Fibroblast of the aortic adventitia (primary cell): ENCODE results near the gene GNA14. TPM values are rescaled to one million over a fixed set of nuclear protein-coding genes. Genes with fewer than 3 reads are reported as not detected.

Experiments
- DNase-seq: peaks from one replicate; pipeline ENCODE4 v3.0.0-alpha.2; 2010; ENCODE audit warnings: low read depth
- H3K4me3 ChIP-seq: 2 replicates; pipeline ENCODE4 v1.5.1; 2011; ENCODE audit warnings: low read depth, mild to moderate bottlenecking, control low read depth, low read length, moderate library complexity
- total RNA-seq: library from RNA; depleted of rRNA; stranded (reverse); fragments of >200 nt; gene quantifications from 2 replicates; pipeline ENCODE4 v1.2.3, GENCODE V29; 2012; ENCODE audit warnings: low replicate concordance
- TF ChIP-seq, protein P1 (sequence below): IDR thresholded peaks from 2 replicates; pipeline ENCODE4 v1.5.1; 2011; ENCODE audit warnings: mild to moderate bottlenecking, low read length, control low read depth, inconsistent platforms; ENCODE audit not compliant: insufficient read depth

The GNA14 gene
- total RNA-seq, 1 donor: 1.5 TPM

DNA sequence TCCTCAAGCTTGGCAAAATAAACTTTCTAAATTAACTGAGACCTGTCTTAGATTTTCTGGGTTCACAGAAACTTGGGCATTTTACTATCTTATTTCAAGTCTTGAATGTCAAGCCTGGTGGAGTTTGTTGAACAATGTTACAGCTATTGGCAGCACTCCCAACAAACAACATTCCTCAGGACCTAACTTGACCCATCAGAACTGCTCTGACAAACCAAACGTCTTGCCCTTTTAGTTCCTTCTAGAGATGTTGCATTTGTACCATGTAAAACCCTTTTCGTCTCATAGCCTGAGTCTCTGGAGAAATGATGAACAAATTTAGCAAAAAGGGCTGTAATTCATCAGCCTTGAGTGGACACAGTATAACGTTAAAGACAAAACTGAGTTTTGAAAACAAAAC, 51.1 kb downstream of the GNA14 start:
- no peak overlapping the region for H3K4me3 ChIP-seq
- DNase-seq: peak; percentile 30
- TF ChIP-seq, protein P1, sequence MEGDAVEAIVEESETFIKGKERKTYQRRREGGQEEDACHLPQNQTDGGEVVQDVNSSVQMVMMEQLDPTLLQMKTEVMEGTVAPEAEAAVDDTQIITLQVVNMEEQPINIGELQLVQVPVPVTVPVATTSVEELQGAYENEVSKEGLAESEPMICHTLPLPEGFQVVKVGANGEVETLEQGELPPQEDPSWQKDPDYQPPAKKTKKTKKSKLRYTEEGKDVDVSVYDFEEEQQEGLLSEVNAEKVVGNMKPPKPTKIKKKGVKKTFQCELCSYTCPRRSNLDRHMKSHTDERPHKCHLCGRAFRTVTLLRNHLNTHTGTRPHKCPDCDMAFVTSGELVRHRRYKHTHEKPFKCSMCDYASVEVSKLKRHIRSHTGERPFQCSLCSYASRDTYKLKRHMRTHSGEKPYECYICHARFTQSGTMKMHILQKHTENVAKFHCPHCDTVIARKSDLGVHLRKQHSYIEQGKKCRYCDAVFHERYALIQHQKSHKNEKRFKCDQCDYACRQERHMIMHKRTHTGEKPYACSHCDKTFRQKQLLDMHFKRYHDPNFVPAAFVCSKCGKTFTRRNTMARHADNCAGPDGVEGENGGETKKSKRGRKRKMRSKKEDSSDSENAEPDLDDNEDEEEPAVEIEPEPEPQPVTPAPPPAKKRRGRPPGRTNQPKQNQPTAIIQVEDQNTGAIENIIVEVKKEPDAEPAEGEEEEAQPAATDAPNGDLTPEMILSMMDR: no peak

DNA sequence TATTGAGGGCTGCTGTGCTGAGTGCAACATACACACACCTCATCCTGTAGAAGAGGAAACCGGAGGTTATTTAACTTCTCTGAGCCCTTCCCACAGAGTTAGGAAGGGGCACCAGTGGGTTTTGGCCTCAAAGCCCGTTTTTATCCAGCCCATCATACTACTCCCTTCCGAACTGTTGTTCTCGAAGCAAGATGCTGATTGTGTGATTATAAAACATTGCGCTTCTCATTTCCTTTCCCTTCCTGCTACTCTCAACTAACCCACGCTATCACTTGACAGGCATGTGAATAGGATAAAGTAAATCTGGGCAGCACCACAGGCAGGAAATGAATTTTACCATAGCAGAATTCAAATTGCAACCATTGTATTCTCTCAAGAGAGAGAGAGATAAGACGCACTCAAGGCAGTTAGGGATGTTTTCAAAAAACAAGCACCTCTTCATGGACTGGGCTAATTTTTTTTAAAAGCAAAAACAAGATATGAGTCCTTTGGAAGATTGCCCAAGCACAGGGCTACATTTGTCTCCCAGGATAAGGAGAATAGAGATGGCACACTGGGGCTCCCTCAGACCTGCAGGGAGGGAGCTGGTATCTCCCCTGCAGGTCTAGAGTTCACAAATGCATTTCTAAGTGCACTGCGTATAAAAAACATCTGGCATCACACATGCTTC, 52.6 kb downstream of the GNA14 start:
- no peak overlapping the region for H3K4me3 ChIP-seq
- peak; percentile 10 for DNase-seq
- TF ChIP-seq, protein P1: no peak

DNA sequence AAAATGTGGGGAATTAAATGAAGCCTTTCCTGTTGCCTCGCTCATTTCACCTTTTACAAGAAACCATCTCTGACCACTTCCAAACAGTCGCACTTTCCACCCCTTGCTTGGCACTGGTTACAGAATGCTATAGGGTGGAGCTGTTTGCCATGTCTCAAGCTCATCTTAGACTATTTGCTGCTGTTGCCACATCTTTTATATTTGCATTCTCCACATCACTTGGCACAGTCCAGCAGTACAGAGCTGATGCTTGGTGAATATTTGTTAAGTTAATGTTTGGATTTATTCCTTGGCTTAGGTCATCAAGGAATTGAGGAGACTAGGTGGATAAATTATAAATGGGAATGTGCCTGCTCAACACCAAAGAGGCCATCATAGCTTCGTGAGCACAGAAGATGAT, 53.2 kb downstream of the GNA14 start:
- no peak overlapping the region for H3K4me3 ChIP-seq
- DNase-seq: no peak
- TF ChIP-seq, protein P1: no peak

DNA sequence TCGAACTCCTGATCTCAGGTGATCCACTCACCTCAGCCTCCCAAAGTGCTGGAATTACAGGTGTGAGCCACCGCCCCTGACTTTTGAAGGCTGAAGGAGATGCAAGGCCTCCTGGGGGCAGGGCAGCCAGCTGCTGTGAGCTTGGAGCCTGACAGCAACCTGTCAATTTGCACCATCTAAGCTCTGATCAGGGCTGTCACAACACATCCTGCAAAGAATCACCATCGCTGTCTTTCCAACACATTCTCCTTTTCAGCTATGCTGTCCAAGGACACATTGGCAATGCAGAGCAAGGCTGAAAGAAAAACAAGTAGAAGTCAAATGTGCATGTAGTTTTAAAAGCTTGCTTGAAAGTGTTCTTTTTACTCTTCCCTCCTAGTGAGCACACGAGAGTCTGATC, 54.6 kb downstream of the GNA14 start:
- no peak overlapping the region for H3K4me3 ChIP-seq
- no peak for DNase-seq
- TF ChIP-seq, protein P1: no peak

DNA sequence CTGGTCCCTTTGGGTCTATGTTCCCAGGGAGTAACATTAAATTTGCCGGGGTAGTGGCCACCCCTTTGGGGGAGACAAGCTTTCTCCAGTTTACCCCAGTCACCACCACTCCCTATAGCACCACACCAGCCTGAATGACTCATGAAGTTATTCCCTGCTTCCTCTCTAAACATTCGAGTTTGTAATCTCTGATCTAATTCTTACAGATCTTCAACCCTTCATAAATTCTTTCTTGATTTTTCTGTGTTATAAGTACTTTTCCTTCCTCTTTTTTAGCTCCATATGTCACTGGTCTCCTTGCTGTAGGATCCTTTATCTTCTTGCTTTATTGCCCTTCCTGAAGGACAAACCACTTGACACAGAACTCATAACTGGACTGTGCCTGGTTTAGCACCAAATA, 55.6 kb downstream of the GNA14 start:
- H3K4me3 ChIP-seq: no peak overlapping the region
- no peak for DNase-seq
- TF ChIP-seq, protein P1: no peak

DNA sequence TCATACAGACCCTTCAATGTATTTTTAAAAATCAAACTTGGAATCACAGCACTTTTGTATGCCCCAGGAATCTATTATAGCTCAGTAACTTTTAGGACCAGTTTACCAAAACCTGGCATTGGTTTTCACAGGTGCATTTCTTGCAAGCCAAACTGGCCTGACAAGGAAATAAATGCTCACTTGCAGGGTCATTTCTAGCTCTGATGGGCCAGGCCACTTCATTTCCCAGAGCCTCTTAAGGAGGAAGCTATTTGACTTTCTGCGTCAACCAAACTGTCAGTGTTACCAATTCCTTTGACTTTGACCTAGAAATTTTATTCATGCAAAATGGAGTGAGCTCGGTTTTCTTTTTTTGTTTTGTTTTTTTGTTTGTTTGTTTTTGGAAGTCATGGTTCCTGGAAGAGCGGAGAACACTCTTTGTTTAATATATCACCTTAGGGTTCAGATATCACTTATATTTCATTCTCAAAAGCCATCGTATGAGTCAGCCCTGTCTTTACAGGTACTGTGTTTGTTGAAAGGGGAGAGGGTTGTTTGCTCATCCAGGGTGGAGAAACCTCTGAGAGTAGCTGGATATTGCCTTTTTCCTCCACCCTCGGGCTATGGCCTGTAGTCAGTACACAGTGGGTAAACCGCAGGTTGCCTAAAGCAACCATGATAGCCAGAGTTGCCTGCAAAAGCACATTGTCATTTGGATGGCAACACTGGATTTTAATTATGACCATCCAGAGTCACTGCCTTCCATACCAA, 58.9 kb downstream of the GNA14 start:
- H3K4me3 ChIP-seq: no peak overlapping the region
- TF ChIP-seq, protein P1: no peak
- DNase-seq: no peak
